Osteocyte (in vitro differentiated cells): Measurements from ENCODE around the gene FBRS. TPM values are rescaled to one million over a fixed set of nuclear protein-coding genes. Genes with fewer than 3 reads are reported as not detected.
"Not testable (repeated sequence)": the region's sequence is repeated elsewhere in the genome, so short reads cannot be mapped to it uniquely, and the experiment has no call there.

Experiments
- DNase-seq: peaks from one replicate; pipeline ENCODE4 v3.0.0; 2021; ENCODE audit warnings: mixed read lengths; ENCODE audit not compliant: unreplicated experiment; ENCODE audit errors: extremely low spot score
- H3K27ac Mint-ChIP-seq: one replicate; pipeline ENCODE4 v1.8.0; 2021; ENCODE audit warnings: mild to moderate bottlenecking, mixed read lengths; ENCODE audit not compliant: unreplicated experiment
- H3K27me3 Mint-ChIP-seq: one replicate; pipeline ENCODE4 v1.8.0; 2021; ENCODE audit warnings: mixed read lengths; ENCODE audit not compliant: unreplicated experiment
- H3K36me3 Mint-ChIP-seq: one replicate; pipeline ENCODE4 v1.8.0; 2021; ENCODE audit warnings: mixed read lengths; ENCODE audit not compliant: unreplicated experiment
- H3K4me1 Mint-ChIP-seq: one replicate; pipeline ENCODE4 v1.8.0; 2021; ENCODE audit warnings: mixed read lengths; ENCODE audit not compliant: unreplicated experiment
- H3K4me3 Mint-ChIP-seq: one replicate; pipeline ENCODE4 v1.8.0; 2021; ENCODE audit warnings: mild to moderate bottlenecking, moderate library complexity, mixed read lengths; ENCODE audit not compliant: unreplicated experiment
- H3K9me3 Mint-ChIP-seq: one replicate; pipeline ENCODE4 v1.8.0; 2021; ENCODE audit warnings: mixed read lengths; ENCODE audit not compliant: unreplicated experiment
- CTCF ChIP-seq: fragments of 200-600 bp; sonication (generic); IDR thresholded peaks from 2 replicates; pipeline ENCODE4 v1.5.0; 2021; ENCODE audit warnings: antibody characterized with exemption, mild to moderate bottlenecking, moderate library complexity
- total RNA-seq: library from RNA; stranded (reverse); gene quantifications from 2 replicates; pipeline ENCODE4 v1.2.1, GENCODE V29; 2021

Gene FBRS
- total RNA-seq, 1 donor from 2014 or later, result 67.4 TPM

- Mint-ChIP-seq H3K4me1 (peaks cover 2% of the 10 kb centered on the region), H3K27me3 (peaks cover 30% of the 10 kb centered on the region), H3K27ac (no peak overlapping the region), H3K9me3 (no peaks in the 10 kb centered on the region), H3K4me3 (no peak overlapping the region), H3K36me3 (no peaks in the 10 kb centered on the region)
- no peak for DNase-seq
- TF ChIP-seq CTCF, result no peak
These were observed 34.5 kb upstream of the FBRS start for GRCh38 chr16:30623536-30624283.

GRCh38 chr16:30626236-30626635 is 32.0 kb upstream of the FBRS start:
- no peaks in the 10 kb centered on the region for H3K36me3 Mint-ChIP-seq
- peaks cover 19% of the 10 kb centered on the region for H3K27me3 Mint-ChIP-seq
- no peak overlapping the region for H3K4me3 Mint-ChIP-seq
- no peak overlapping the region for H3K27ac Mint-ChIP-seq
- H3K9me3 Mint-ChIP-seq, result no peaks in the 10 kb centered on the region
- TF ChIP-seq CTCF, result no peak
- DNase-seq, result no peak
- peaks cover 3% of the 10 kb centered on the region for H3K4me1 Mint-ChIP-seq

- TF ChIP-seq CTCF, result peak; percentile 92
These were observed 29.3 kb upstream of the FBRS start for GRCh38 chr16:30628628-30629540.

GRCh38 chr16:30632454-30632853 is 25.8 kb upstream of the FBRS start:
- not testable (repeated sequence) for H3K4me3 Mint-ChIP-seq, DNase-seq, H3K36me3 Mint-ChIP-seq, H3K27me3 Mint-ChIP-seq, H3K9me3 Mint-ChIP-seq, H3K27ac Mint-ChIP-seq
- peaks cover 17% of the 10 kb centered on the region for H3K4me1 Mint-ChIP-seq

More at GRCh38 chr16:30628628-30629540, 29.3 kb upstream of the FBRS start:
- H3K27me3 Mint-ChIP-seq, result no peaks in the 10 kb centered on the region
- H3K27ac Mint-ChIP-seq, result no peak overlapping the region
- H3K9me3 Mint-ChIP-seq, result no peaks in the 10 kb centered on the region
- no peak overlapping the region for H3K4me3 Mint-ChIP-seq
- peak; percentile 90 for DNase-seq
- no peaks in the 10 kb centered on the region for H3K36me3 Mint-ChIP-seq
- H3K4me1 Mint-ChIP-seq, result peaks cover 4% of the 10 kb centered on the region

GRCh38 chr16:30633526-30633925 is 24.7 kb upstream of the FBRS start:
- Mint-ChIP-seq H3K36me3 (no peaks in the 10 kb centered on the region), H3K4me1 (peaks cover 17% of the 10 kb centered on the region), H3K27ac (peak overlapping the region; percentile 97), H3K9me3 (no peaks in the 10 kb centered on the region), H3K27me3 (no peaks in the 10 kb centered on the region), H3K4me3 (peak overlapping the region; percentile 87)
- no peak for DNase-seq
- TF ChIP-seq CTCF, result no peak
